IMR-90 (cell line): ENCODE measurements around the gene GTF3C6. TPM values are rescaled to one million over a fixed set of nuclear protein-coding genes. Genes with fewer than 3 reads are reported as not detected.

Source experiments
- ATAC-seq: fragments of 200-7000 bp; cut with Tn5 transposase; 2 replicates; pipeline ENCODE4 v1.9.1; 2020; ENCODE audit warnings: low read depth, mild to moderate bottlenecking, moderate library complexity
- Bru-seq: library from RNA; stranded (reverse); fragments of 400-500 nt; gene quantifications from one replicate; lab custom pipeline; 2021; lab: Mats Ljungman, UMichigan
- BruChase-seq, 2 experiments: library from RNA; stranded (reverse); fragments of 400-500 nt; gene quantifications; one replicate each; lab custom pipeline; 2021; lab: Mats Ljungman, UMichigan
- BruUV-seq: library from RNA; stranded (reverse); fragments of 400-500 nt; replicated peaks from 2 replicates; lab custom pipeline; 2021; lab: Mats Ljungman, UMichigan
- CTCF ChIA-PET: fragments of 300-600 bp; formaldehyde crosslinking; extraction: SDS; loops from one replicate; lab custom pipeline; 2021; ENCODE audit warnings: antibody characterized with exemption; lab: Yijun Ruan, JAX
- POLR2A ChIA-PET: fragments of 300-600 bp; sonication (Branson Sonifier 250); formaldehyde crosslinking; loops from one replicate; lab custom pipeline; 2022; ENCODE audit warnings: antibody characterized with exemption; ENCODE audit not compliant: unreplicated experiment; lab: Charles Lee
- DNase-seq: peaks from one replicate; pipeline ENCODE4 v3.0.0; 2013
- H2AFZ ChIP-seq: replicated peaks from 2 replicates; pipeline ENCODE3; 2013; ENCODE audit warnings: low read length, mild to moderate bottlenecking; ENCODE audit not compliant: poor library complexity
- H2AK5ac ChIP-seq: 2 replicates; pipeline ENCODE4 v1.6.1; 2013; ENCODE audit warnings: low read depth, low read length, inconsistent platforms
- H2AK9ac ChIP-seq: replicated peaks from 2 replicates; pipeline ENCODE3; 2013; ENCODE audit warnings: mild to moderate bottlenecking, low read depth, low read length, moderate library complexity; ENCODE audit not compliant: poor library complexity
- H2BK120ac ChIP-seq: 2 replicates; pipeline ENCODE4 v1.6.1; 2013; ENCODE audit warnings: low read depth, low read length, inconsistent platforms
- H2BK15ac ChIP-seq: 3 replicates; pipeline ENCODE4 v1.6.1; 2013; ENCODE audit warnings: low read depth, low read length, inconsistent platforms
- H2BK20ac ChIP-seq: 2 replicates; pipeline ENCODE4 v1.6.1; 2013; ENCODE audit warnings: low read depth, mild to moderate bottlenecking, inconsistent platforms, low read length, moderate library complexity
- H2BK5ac ChIP-seq: 2 replicates; pipeline ENCODE4 v1.6.1; 2013; ENCODE audit warnings: mild to moderate bottlenecking, low read depth, low read length, inconsistent platforms; ENCODE audit not compliant: poor library complexity, severe bottlenecking
- H3K14ac ChIP-seq: replicated peaks from 2 replicates; pipeline ENCODE4 v1.6.1; 2013; ENCODE audit warnings: low read depth, low read length, inconsistent platforms
- H3K18ac ChIP-seq: 2 replicates; pipeline ENCODE4 v1.6.1; 2013; ENCODE audit warnings: low read depth, low read length, control low read depth
- H3K23ac ChIP-seq: 2 replicates; pipeline ENCODE4 v1.6.1; 2013; ENCODE audit warnings: low read depth, low read length, inconsistent platforms
- H3K27ac ChIP-seq: 2 replicates; pipeline ENCODE4 v1.5.1; 2013; ENCODE audit warnings: mild to moderate bottlenecking, control low read depth, low read length; ENCODE audit not compliant: insufficient read depth
- H3K27me3 ChIP-seq: 2 replicates; pipeline ENCODE4 v1.6.1; 2013; ENCODE audit warnings: low read length; ENCODE audit not compliant: control insufficient read depth, insufficient read depth
- H3K36me3 ChIP-seq: 2 replicates; pipeline ENCODE4 v1.6.1; 2013; ENCODE audit warnings: low read length, mixed read lengths; ENCODE audit not compliant: control insufficient read depth, insufficient read depth
- H3K4ac ChIP-seq: 2 replicates; pipeline ENCODE4 v1.6.1; 2013; ENCODE audit warnings: low read depth, low read length, inconsistent platforms
- H3K4me1 ChIP-seq: 2 replicates; pipeline ENCODE4 v1.6.1; 2013; ENCODE audit warnings: low read length, mixed read lengths; ENCODE audit not compliant: control insufficient read depth, insufficient read depth
- H3K4me2 ChIP-seq: 2 replicates; pipeline ENCODE4 v1.6.1; 2013; ENCODE audit warnings: low read depth, mild to moderate bottlenecking, control low read depth, low read length, moderate library complexity
- H3K4me3 ChIP-seq: 2 replicates; pipeline ENCODE4 v1.5.1; 2013; ENCODE audit warnings: low read depth, mild to moderate bottlenecking, control low read depth, low read length, moderate library complexity; ENCODE audit not compliant: insufficient read depth
- H3K56ac ChIP-seq: 2 replicates; pipeline ENCODE4 v1.6.1; 2013; ENCODE audit warnings: low read length, inconsistent platforms; ENCODE audit not compliant: insufficient read depth; ENCODE audit errors: extremely low read depth
- H3K79me1 ChIP-seq, 2 experiments: 2 replicates each; pipeline ENCODE4 v1.6.1; 2013; ENCODE audit warnings: low read length in 2 of 2, inconsistent platforms in 1 of 2, low read depth in 1 of 2
- H3K9ac ChIP-seq: 2 replicates; pipeline ENCODE4 v1.6.1; 2013; ENCODE audit warnings: low read depth, low read length, control low read depth
- H3K9me1 ChIP-seq: 2 replicates; pipeline ENCODE4 v1.6.1; 2013; ENCODE audit warnings: low read length, inconsistent platforms; ENCODE audit not compliant: insufficient read depth
- H3K9me3 ChIP-seq: 2 replicates; pipeline ENCODE4 v1.6.1; 2013; ENCODE audit warnings: low read length; ENCODE audit not compliant: control insufficient read depth, insufficient read depth
- H4K20me1 ChIP-seq: 2 replicates; pipeline ENCODE4 v1.6.1; 2013; ENCODE audit warnings: low read length, inconsistent platforms; ENCODE audit not compliant: insufficient read depth
- H4K5ac ChIP-seq: 2 replicates; pipeline ENCODE4 v1.6.1; 2013; ENCODE audit warnings: mild to moderate bottlenecking, low read depth, low read length, control low read depth
- H4K8ac ChIP-seq, 2 experiments: 2 replicates each; pipeline ENCODE4 v1.6.1; 2013; ENCODE audit warnings: low read depth in 2 of 2, low read length in 2 of 2, control low read depth in 1 of 2, inconsistent platforms in 1 of 2
- H4K91ac ChIP-seq: 2 replicates; pipeline ENCODE4 v1.6.1; 2013; ENCODE audit warnings: low read depth, low read length, inconsistent platforms; ENCODE audit not compliant: insufficient read depth
- BHLHE40 ChIP-seq: fragments of 150-350 bp; IDR thresholded peaks from 2 replicates; pipeline ENCODE4 v1.6.1; 2016; ENCODE audit warnings: mild to moderate bottlenecking, low read depth, low read length
- CEBPB ChIP-seq: IDR thresholded peaks from 2 replicates; pipeline ENCODE4 v1.6.1; 2012; ENCODE audit warnings: low read depth, low read length, improper control_type of control experiment
- MAZ ChIP-seq: IDR thresholded peaks from 2 replicates; pipeline ENCODE4 v1.6.1; 2012; ENCODE audit warnings: low read depth, mild to moderate bottlenecking, low read length, improper control_type of control experiment, moderate library complexity, borderline replicate concordance
- MXI1 ChIP-seq: IDR thresholded peaks from 2 replicates; pipeline ENCODE4 v1.6.1; 2012; ENCODE audit warnings: low read depth, mild to moderate bottlenecking, low read length, moderate library complexity, borderline replicate concordance
- POLR2A ChIP-seq: IDR thresholded peaks from 2 replicates; pipeline ENCODE4 v1.6.1; 2012; ENCODE audit warnings: mild to moderate bottlenecking, low read depth, low read length
- RAD21 ChIP-seq: IDR thresholded peaks from 2 replicates; pipeline ENCODE4 v1.6.1; 2012; ENCODE audit warnings: low read length, improper control_type of control experiment
- RFX5 ChIP-seq: IDR thresholded peaks from 2 replicates; pipeline ENCODE4 v1.8.0; 2012; ENCODE audit warnings: low read depth, mild to moderate bottlenecking, low read length, moderate library complexity
- SMC3 ChIP-seq: fragments of 150-350 bp; IDR thresholded peaks from 2 replicates; pipeline ENCODE4 v1.6.1; 2016; ENCODE audit warnings: low read depth, mild to moderate bottlenecking, antibody characterized with exemption, low read length, moderate library complexity
- WGBS, 2 experiments: methylation state at CpG; one replicate each; pipeline versions ENCODE4 v1.1.5 to v1.1.7; 2013; ENCODE audit warnings: missing lambda C conversion rate in 2 of 2; ENCODE audit not compliant: insufficient read length in 1 of 2; ENCODE audit errors: extremely low coverage in 2 of 2; 5-methylcytosine and 5-hydroxymethylcytosine counted together
- dilution Hi-C: fragments of 300-500 bp; cut with HindIII; formaldehyde crosslinking; loops from one replicate; pipeline ENCODE4 v1.14.3; 2018; ENCODE audit warnings: low sequenced_read_pairs; ENCODE audit not compliant: unreplicated experiment
- in situ Hi-C: fragments of 300-500 bp; cut with MboI; formaldehyde crosslinking; loops from 3 replicates; pipeline ENCODE4 v1.14.3; 2019; ENCODE audit warnings: low sequenced_read_pairs, inconsistent platforms, mixed read lengths
- intact Hi-C: fragments of 100-400 bp; cut with micrococcal nuclease; formaldehyde crosslinking; loops from 2 replicates; pipeline ENCODE4 v1.10.0; 2022
- long read RNA-seq: library from polyadenylated mRNA; unstranded; transcript quantifications from one replicate; pipeline ENCODE4 v2.0.0, GENCODE V29; 2021; ENCODE audit not compliant: unreplicated experiment
- polyA plus RNA-seq, 3 experiments: library from polyadenylated mRNA; depleted of rRNA; stranded (reverse); fragments of >200 nt; gene quantifications; 2 replicates each; pipeline ENCODE4 v1.2.3, GENCODE V29; 2012; ENCODE audit warnings: low replicate concordance in 1 of 3
- total RNA-seq: library from RNA; depleted of rRNA; stranded (reverse); fragments of >200 nt; gene quantifications from 2 replicates; pipeline ENCODE4 v1.2.3, GENCODE V29; 2012; rRNA removed
- TF ChIP-seq, protein P1 (sequence below): fragments of 150-350 bp; IDR thresholded peaks from 2 replicates; pipeline ENCODE4 v1.6.1; 2017; ENCODE audit warnings: mild to moderate bottlenecking, antibody characterized with exemption, low read length, low read depth

GTF3C6 gene, protein sequence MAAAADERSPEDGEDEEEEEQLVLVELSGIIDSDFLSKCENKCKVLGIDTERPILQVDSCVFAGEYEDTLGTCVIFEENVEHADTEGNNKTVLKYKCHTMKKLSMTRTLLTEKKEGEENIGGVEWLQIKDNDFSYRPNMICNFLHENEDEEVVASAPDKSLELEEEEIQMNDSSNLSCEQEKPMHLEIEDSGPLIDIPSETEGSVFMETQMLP
- total RNA-seq: 10.4 and 42.5 TPM in 2 replicates
- 32.5 and 40.5 TPM in 2 replicates for polyA plus RNA-seq (2012; rRNA removed)
- 4.0 and 10.3 TPM in 2 replicates for polyA plus RNA-seq (2012; cell fraction: cytosol; rRNA removed)
- polyA plus RNA-seq (2012; cell fraction: nucleus; rRNA removed; ENCODE audit: low replicate concordance): 0.53 and 4.8 TPM in 2 replicates
- percentile 66 among the genes with signal in this experiment for Bru-seq, nascent RNA
- percentile 64 among the genes with signal in this experiment for BruChase-seq, experiment 1, labeled RNA remaining after a 6-hour chase
- percentile 53 among the genes with signal in this experiment for BruChase-seq, experiment 2, labeled RNA remaining after a 2-hour chase
- long read RNA-seq, transcript GTF3C6-201 (6 exons, 952 nt): major isoform, 58 of 62 reads
- long read RNA-seq, partial matches to known transcripts: 1 of 62 reads
- long read RNA-seq, other reads (novel, unspliced or antisense): 1 of 62 reads

DNA sequence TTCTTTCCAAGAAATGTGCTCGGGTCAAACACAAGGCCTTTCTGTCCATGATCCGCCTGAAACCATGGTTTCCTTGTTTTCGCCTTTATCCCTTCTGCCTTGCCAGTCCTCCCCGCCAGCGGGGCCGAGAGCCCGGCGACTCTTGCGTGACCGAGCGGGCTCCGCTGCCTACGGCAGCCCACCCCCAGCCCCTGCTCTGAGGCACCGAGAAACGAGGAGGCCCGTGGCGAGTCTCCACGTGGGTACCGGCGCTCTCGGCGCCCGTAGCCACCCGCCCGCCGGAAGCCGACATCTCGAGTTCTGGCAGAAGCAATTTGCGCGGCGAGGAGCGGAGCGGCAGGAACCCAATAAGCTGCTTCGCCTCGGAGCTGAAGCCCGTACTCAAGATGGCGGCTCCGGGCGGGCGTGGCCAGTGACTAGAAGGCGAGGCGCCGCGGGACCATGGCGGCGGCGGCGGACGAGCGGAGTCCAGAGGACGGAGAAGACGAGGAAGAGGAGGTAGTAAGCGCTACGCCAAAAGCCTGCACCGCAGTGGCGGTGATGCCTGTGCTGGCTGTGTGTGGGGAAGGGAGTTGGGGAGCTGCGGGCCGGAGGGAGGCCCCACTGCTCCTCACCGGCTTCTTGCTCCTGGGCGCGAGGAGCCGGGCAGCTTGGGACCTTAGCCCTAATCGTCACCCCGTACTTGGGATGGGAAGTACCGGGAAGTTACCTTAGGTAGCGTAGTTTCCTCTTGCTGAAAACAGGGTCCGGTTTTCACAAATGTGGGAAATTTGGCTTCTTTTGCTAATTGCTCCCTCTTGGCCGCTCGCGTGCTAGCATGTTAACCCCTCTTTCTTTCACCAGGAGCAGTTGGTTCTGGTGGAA, at the start of gene GTF3C6:
Gene GTF3C6, plus strand, starts transcription at position 378 of the 864 bp plus-strand sequence. Its CDS starts 64 bp downstream, at position 442.
- ChIA-PET CTCF (interaction anchor here (0.8 to 2.1 kb wide), 3 partner anchors 9 to 440 kb away, joined by 3 to 5 read pairs (median 3); no protein-coding TSS in a partner anchor), POLR2A (interaction anchor here (0.7 to 1.0 kb wide), 3 partner anchors 24 to 781 kb away, joined by 3 to 5 read pairs (median 4); partner anchors contain the start of gene RPF2)
- peak within 1 kb of the TSS; percentile 80 for H2AK9ac ChIP-seq
- peaks cover 10% of the 10 kb centered on the region for H3K36me3 ChIP-seq
- H4K91ac ChIP-seq: peak within 1 kb of the TSS; percentile 97
- H2AK5ac ChIP-seq: peak within 1 kb of the TSS; percentile 79
- no TSS peak for BruUV-seq
- peak within 1 kb of the TSS; percentile 98 for H3K4ac ChIP-seq
- H3K9me3 ChIP-seq: no peaks in the 10 kb centered on the region
- H3K79me1 ChIP-seq: peaks cover 8 to 16% of the 10 kb centered on the region in 2 experiments
- ATAC-seq (peak; percentile 99), DNase-seq (peak; percentile 91)
- peak within 1 kb of the TSS; percentile 99 for H3K14ac ChIP-seq
- peak within 1 kb of the TSS; percentile 80 for H3K4me2 ChIP-seq
- H3K4me3 ChIP-seq: peak within 1 kb of the TSS; percentile 89
- H3K4me1 ChIP-seq: no peaks in the 10 kb centered on the region
- H2BK5ac ChIP-seq: peak within 1 kb of the TSS; percentile 95
- no peaks in the 10 kb centered on the region for H3K9me1 ChIP-seq
- H4K5ac ChIP-seq: peak within 1 kb of the TSS; percentile 97
- peak within 1 kb of the TSS; percentile 94 for H2BK120ac ChIP-seq
- H2BK20ac ChIP-seq: peak within 1 kb of the TSS; percentile 36; the same call in 1 of the 2 replicates
- in situ Hi-C loops: loop anchor here (10.0 kb wide), 1 partner anchor 434 kb away; no protein-coding TSS in a partner anchor
- peak within 1 kb of the TSS; percentile 94 for H3K18ac ChIP-seq
- intact Hi-C loops: loop anchor here (2.0 kb wide), 1 partner anchor 430 kb away; no protein-coding TSS in a partner anchor
- H3K9ac ChIP-seq: peak within 1 kb of the TSS; percentile 99
- H3K56ac ChIP-seq: peak within 1 kb of the TSS; percentile 88
- peak within 1 kb of the TSS; percentile 98 for H3K27ac ChIP-seq
- TF ChIP-seq MAZ: 0 out of 2 replicates have a peak, but pooled peaks have one; percentile 26
- TF ChIP-seq POLR2A: peak; percentile 91
- no peak for TF ChIP-seq CEBPB
- no peak for TF ChIP-seq RFX5
- TF ChIP-seq SMC3: no peak
- peak; percentile 87 for TF ChIP-seq MXI1
- TF ChIP-seq RAD21: no peak
- TF ChIP-seq BHLHE40: no peak
- TF ChIP-seq, protein P1, sequence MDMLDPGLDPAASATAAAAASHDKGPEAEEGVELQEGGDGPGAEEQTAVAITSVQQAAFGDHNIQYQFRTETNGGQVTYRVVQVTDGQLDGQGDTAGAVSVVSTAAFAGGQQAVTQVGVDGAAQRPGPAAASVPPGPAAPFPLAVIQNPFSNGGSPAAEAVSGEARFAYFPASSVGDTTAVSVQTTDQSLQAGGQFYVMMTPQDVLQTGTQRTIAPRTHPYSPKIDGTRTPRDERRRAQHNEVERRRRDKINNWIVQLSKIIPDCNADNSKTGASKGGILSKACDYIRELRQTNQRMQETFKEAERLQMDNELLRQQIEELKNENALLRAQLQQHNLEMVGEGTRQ: peak; percentile 52; the same call in 1 of the 2 replicates
- H3K23ac ChIP-seq: peak within 1 kb of the TSS; percentile 99
- dilution Hi-C loops: no loop called here
- H4K20me1 ChIP-seq: no peaks in the 10 kb centered on the region
- H3K27me3 ChIP-seq: no peaks in the 10 kb centered on the region
- H4K8ac ChIP-seq: peak within 1 kb of the TSS; percentile 99 to 100
- H2BK15ac ChIP-seq: peak within 1 kb of the TSS; percentile 88
- peak within 1 kb of the TSS; percentile 95 for H2AFZ ChIP-seq
- 2% methylated on average over 40 of the region's 70 CpGs; no CpG with 5 or more reads in 1 of the 2 experiments for WGBS, 2 experiments
